IPS-18c (cell line): ENCODE results near the gene OR4D9.
A peak's percentile ranks its signal among the peaks of the same experiment; 100 is the strongest.

Experiments
- H3K4me3 ChIP-seq: 2 replicates; pipeline ENCODE4 v1.7.0; 2013; ENCODE audit warnings: low read depth, mild to moderate bottlenecking, low read length, moderate library complexity; ENCODE audit not compliant: insufficient read depth
- H3K9me3 ChIP-seq: one replicate; pipeline ENCODE4 v1.6.1; 2013; ENCODE audit warnings: mild to moderate bottlenecking, low read length, moderate library complexity; ENCODE audit not compliant: control insufficient read depth, insufficient read depth

OR4D9 gene

GRCh38 chr11:59562292-59562691 lies 51.0 kb downstream of the OR4D9 start:
- Histone ChIP-seq H3K4me3 (peak overlapping the region; percentile 5; the same call in 1 of the 2 replicates), H3K9me3 (no peaks in the 10 kb centered on the region)
